ENCODE results near the gene CLNK. TPM values are rescaled to one million over a fixed set of nuclear protein-coding genes. Genes with fewer than 3 reads are reported as not detected.

CLNK gene
- polyA plus RNA-seq, 4 donors = 0.04 to 0.31 TPM; not detected in 2

DNA sequence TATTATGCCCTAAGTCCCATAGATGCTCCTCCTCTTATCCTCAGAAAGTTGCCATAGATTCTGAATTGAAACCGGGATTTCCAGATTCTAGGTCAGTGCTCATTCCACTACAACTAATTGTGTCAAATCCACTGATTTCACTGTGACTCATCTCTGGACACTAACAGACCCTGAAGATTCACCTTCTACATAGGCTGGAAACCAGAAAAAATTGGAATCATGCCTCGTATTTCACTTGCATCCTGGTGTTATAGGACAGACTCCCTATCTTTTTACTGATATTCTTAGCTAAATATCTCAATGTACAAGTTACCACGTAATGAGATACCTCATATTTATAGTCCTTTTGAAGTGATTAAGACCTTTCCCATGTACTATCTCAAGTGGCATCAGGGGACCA is 36.7 kb downstream of the CLNK start:
- H3K27me3 ChIP-seq (ENCODE audit: control insufficient read depth in 3 of 3, insufficient read depth in 3 of 3, low read length in 3 of 3) = no peaks in the 10 kb centered on the region
- H3K4me1 ChIP-seq (ENCODE audit: control insufficient read depth in 3 of 3, insufficient read depth in 2 of 3, low read depth in 1 of 3, low read length in 2 of 3) = no peaks in the 10 kb centered on the region
- H3K4me3 ChIP-seq (ENCODE audit: low read depth in 1 of 3, low read length in 3 of 3) = no peak overlapping the region
- no peaks in the 10 kb centered on the region for H3K36me3 ChIP-seq (ENCODE audit: control insufficient read depth in 3 of 3, insufficient read depth in 2 of 3, low read depth in 1 of 3, low read length in 3 of 3)
- DNase-seq (no peak), FAIRE-seq (no peak)
- H3K9me3 ChIP-seq (ENCODE audit: control insufficient read depth in 2 of 2, insufficient read depth in 1 of 2, low read depth in 1 of 2, low read length in 1 of 2) = no peaks in the 10 kb centered on the region
- WGBS, 3 donors = 68 to 77% (median 73%) methylated on average over 3 of the region's 3 CpGs
- H3K27ac ChIP-seq (ENCODE audit: low read depth in 1 of 3, low read length in 2 of 3) = no peak overlapping the region

DNA sequence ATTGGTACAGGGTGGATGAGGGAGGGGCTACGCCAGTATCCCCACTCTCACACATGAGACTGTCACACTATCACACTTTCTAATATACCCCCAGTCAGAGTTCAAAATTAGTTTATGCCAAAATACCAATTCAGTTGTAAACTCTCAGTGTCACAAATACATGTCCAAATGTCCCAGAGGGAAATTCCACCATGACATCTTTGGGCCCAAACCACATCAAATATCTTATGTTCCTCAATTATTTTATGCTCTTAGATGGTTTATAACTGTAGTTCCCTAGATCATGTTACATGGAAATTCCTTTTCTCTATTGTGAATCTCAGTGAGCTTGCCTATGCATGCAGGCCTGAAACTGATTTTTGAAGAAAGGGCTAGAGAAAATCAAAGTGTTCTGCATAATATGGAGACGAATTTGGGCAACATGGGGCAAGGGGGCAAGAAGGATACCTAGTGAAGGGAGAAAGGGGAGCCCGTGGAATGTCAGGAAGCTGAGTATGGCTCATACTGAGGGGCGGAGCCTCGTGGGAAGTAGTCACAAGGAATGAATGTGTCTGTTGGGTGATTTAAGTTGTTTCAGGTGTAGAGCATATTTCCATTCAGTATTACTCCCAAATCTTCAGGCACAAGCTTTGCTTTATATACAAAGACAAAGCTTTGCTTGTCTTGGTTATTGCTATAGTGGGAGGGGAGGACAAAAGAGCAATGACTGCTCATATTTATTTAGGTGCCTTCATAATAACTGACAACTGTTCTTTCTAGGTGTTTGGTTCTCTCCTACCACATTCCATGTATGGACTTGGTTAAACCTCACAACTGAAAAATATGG is 40.8 kb downstream of the CLNK start:
- H3K27ac ChIP-seq (ENCODE audit: low read depth in 1 of 3, low read length in 2 of 3) = no peak overlapping the region
- H3K4me3 ChIP-seq (ENCODE audit: low read depth in 1 of 3, low read length in 3 of 3) = no peak overlapping the region
- H3K9me3 ChIP-seq (ENCODE audit: control insufficient read depth in 2 of 2, insufficient read depth in 1 of 2, low read depth in 1 of 2, low read length in 1 of 2) = no peaks in the 10 kb centered on the region
- FAIRE-seq (no peak), DNase-seq (no peak)
- H3K4me1 ChIP-seq (ENCODE audit: control insufficient read depth in 3 of 3, insufficient read depth in 2 of 3, low read depth in 1 of 3, low read length in 2 of 3) = no peaks in the 10 kb centered on the region
- no peaks in the 10 kb centered on the region for H3K27me3 ChIP-seq (ENCODE audit: control insufficient read depth in 3 of 3, insufficient read depth in 3 of 3, low read length in 3 of 3)
- H3K36me3 ChIP-seq (ENCODE audit: control insufficient read depth in 3 of 3, insufficient read depth in 2 of 3, low read depth in 1 of 3, low read length in 3 of 3) = no peaks in the 10 kb centered on the region
- 65 to 76% (median 67%) methylated on average over 5 of the region's 5 CpGs for WGBS, 3 donors

DNA sequence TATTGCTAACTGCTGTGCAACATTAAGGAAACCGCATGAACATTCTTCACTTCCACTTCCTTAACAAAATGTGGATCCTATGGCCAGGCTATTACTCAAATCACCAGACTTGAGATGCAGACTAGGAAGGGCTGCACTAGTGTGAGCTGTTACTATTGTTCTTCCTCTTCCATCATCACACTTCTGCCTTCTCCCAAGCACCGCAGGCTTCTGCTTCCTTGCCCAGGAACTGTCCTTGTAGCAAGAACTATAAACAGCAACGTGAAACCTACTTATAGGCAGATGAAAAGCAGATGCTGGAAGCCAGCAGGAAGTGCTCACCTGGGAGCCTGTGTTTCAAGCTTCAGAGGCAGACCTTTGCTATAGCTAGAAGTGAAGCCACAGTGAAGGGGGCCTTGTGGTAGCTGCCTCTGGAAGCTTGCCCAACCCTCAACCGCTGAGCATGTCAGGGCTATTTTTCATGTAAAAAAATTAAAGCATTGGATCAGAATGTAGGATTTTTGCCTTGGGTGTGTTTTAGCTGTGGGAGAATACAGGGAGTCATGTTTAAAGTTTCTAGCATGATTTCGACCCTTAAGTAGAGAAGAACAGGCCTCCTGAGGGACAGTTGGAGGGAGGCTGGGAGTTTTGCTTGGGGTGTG is 43.9 kb downstream of the CLNK start:
- Histone ChIP-seq H3K36me3 (ENCODE audit: control insufficient read depth in 3 of 3, insufficient read depth in 2 of 3, low read depth in 1 of 3, low read length in 3 of 3) (no peaks in the 10 kb centered on the region), H3K9me3 (ENCODE audit: control insufficient read depth in 2 of 2, insufficient read depth in 1 of 2, low read depth in 1 of 2, low read length in 1 of 2) (no peaks in the 10 kb centered on the region), H3K27me3 (ENCODE audit: control insufficient read depth in 3 of 3, insufficient read depth in 3 of 3, low read length in 3 of 3) (no peaks in the 10 kb centered on the region), H3K4me3 (ENCODE audit: low read depth in 1 of 3, low read length in 3 of 3) (no peak overlapping the region), H3K4me1 (ENCODE audit: control insufficient read depth in 3 of 3, insufficient read depth in 2 of 3, low read depth in 1 of 3, low read length in 2 of 3) (no peaks in the 10 kb centered on the region), H3K27ac (ENCODE audit: low read depth in 1 of 3, low read length in 2 of 3) (no peak overlapping the region)
- FAIRE-seq = no peak
- WGBS, 3 donors = 54 to 72% (median 64%) methylated on average over 5 of the region's 5 CpGs
- no peak for DNase-seq

DNA sequence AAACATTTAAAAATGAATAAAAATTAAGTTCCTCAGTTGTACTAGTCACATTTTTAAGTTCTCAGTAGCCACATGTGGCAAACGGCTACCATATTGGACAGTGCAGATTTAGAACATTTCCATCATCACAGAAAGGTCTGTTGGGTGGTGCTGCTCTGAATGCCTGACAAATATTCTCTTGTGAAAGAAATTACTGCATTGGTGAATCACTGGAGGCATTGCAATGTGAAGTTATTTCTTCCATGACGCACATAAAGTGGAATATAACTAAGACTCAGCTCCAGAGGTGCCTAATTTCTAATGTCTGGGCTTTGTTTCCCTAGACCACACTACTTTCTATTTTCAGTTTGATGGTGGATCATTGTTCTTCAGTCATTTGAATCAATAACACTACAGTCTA is 44.9 kb downstream of the CLNK start:
- FAIRE-seq = no peak
- no peaks in the 10 kb centered on the region for H3K27me3 ChIP-seq (ENCODE audit: control insufficient read depth in 3 of 3, insufficient read depth in 3 of 3, low read length in 3 of 3)
- no peaks in the 10 kb centered on the region for H3K9me3 ChIP-seq (ENCODE audit: control insufficient read depth in 2 of 2, insufficient read depth in 1 of 2, low read depth in 1 of 2, low read length in 1 of 2)
- H3K36me3 ChIP-seq (ENCODE audit: control insufficient read depth in 3 of 3, insufficient read depth in 2 of 3, low read depth in 1 of 3, low read length in 3 of 3) = no peaks in the 10 kb centered on the region
- H3K27ac ChIP-seq (ENCODE audit: low read depth in 1 of 3, low read length in 2 of 3) = no peak overlapping the region
- H3K4me3 ChIP-seq (ENCODE audit: low read depth in 1 of 3, low read length in 3 of 3) = no peak overlapping the region
- no peaks in the 10 kb centered on the region for H3K4me1 ChIP-seq (ENCODE audit: control insufficient read depth in 3 of 3, insufficient read depth in 2 of 3, low read depth in 1 of 3, low read length in 2 of 3)
- no peak for DNase-seq
- 87 to 94% (median 89%) methylated on average over 2 of the region's 2 CpGs for WGBS, 3 donors

DNA sequence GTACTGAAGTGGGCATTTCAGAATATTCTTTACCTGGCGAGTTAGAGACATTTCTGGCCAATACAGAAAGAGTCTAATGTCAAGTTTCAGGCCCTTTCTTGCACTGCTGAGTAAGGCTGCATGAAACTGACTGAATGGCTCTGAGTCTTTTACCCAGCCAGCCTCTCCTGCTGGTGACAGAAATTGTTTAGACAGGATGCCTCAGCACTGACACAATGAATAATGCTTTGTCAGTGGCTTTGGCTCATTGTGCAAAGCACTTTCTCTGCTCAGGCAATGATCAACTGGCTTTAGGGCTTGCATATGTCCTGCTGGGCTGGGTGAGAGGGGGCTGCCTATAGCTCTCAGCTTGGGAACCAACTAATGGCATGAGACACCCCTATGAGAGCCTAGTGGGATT is 45.5 kb downstream of the CLNK start:
- H3K36me3 ChIP-seq (ENCODE audit: control insufficient read depth in 3 of 3, insufficient read depth in 2 of 3, low read depth in 1 of 3, low read length in 3 of 3) = no peaks in the 10 kb centered on the region
- H3K9me3 ChIP-seq (ENCODE audit: control insufficient read depth in 2 of 2, insufficient read depth in 1 of 2, low read depth in 1 of 2, low read length in 1 of 2) = no peaks in the 10 kb centered on the region
- 58 to 78% (median 74%) methylated on average over 1 of the region's 1 CpG for whole genome bisulfite sequencing, 3 donors
- H3K4me3 ChIP-seq (ENCODE audit: low read depth in 1 of 3, low read length in 3 of 3) = no peak overlapping the region
- no peaks in the 10 kb centered on the region for H3K27me3 ChIP-seq (ENCODE audit: control insufficient read depth in 3 of 3, insufficient read depth in 3 of 3, low read length in 3 of 3)
- no peak overlapping the region for H3K27ac ChIP-seq (ENCODE audit: low read depth in 1 of 3, low read length in 2 of 3)
- FAIRE-seq = no peak
- no peak for DNase-seq
- H3K4me1 ChIP-seq (ENCODE audit: control insufficient read depth in 3 of 3, insufficient read depth in 2 of 3, low read depth in 1 of 3, low read length in 2 of 3) = no peaks in the 10 kb centered on the region

DNA sequence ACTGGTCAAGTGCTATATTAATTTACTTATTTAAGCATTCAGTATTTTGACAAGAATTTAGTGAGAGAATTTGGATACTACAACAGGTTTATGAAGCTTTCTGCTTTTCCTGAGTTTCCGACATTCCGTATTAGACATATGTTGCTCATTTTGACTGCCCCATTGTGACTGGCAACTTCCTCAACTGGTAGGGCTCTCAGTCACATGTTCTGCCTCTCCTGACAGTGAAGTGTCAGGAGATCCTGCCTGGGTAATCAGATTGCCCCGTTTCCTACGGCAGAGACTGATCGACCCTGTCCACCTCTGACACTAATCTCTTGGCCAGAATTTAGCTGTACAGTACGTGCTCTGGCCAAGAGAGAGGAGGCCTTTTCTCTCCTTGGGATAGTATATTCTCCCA is 49.5 kb downstream of the CLNK start:
- FAIRE-seq = no peak
- Histone ChIP-seq H3K4me3 (ENCODE audit: low read depth in 1 of 3, low read length in 3 of 3) (no peak overlapping the region), H3K4me1 (ENCODE audit: control insufficient read depth in 3 of 3, insufficient read depth in 2 of 3, low read depth in 1 of 3, low read length in 2 of 3) (no peaks in the 10 kb centered on the region), H3K36me3 (ENCODE audit: control insufficient read depth in 3 of 3, insufficient read depth in 2 of 3, low read depth in 1 of 3, low read length in 3 of 3) (no peaks in the 10 kb centered on the region), H3K27me3 (ENCODE audit: control insufficient read depth in 3 of 3, insufficient read depth in 3 of 3, low read length in 3 of 3) (no peaks in the 10 kb centered on the region), H3K9me3 (ENCODE audit: control insufficient read depth in 2 of 2, insufficient read depth in 1 of 2, low read depth in 1 of 2, low read length in 1 of 2) (no peaks in the 10 kb centered on the region), H3K27ac (ENCODE audit: low read depth in 1 of 3, low read length in 2 of 3) (no peak overlapping the region)
- DNase-seq = no peak
- 50 to 78% (median 53%) methylated on average over 6 of the region's 6 CpGs for WGBS, 3 donors

DNA sequence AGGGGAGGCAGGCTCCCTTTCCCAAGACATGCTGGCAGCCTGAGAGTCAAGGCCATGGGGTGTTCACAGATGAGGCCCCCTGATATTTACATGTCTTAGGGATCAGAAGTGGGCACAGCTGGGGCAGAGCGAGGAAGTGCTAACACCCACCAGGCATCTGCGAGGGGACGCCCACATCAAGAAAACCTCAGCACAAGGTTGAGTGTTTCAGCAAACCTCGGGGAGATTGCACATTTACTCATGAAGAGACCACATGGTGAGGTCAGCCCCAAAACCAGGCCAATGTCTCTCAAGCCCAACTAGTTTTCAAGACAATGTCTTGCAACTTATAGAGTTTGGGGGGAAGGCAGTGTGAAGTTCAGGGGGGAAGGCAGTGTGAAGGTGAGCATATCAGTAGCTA is 55.2 kb downstream of the CLNK start:
- H3K9me3 ChIP-seq (ENCODE audit: control insufficient read depth in 2 of 2, insufficient read depth in 1 of 2, low read depth in 1 of 2, low read length in 1 of 2) = no peaks in the 10 kb centered on the region
- H3K27me3 ChIP-seq (ENCODE audit: control insufficient read depth in 3 of 3, insufficient read depth in 3 of 3, low read length in 3 of 3) = no peaks in the 10 kb centered on the region
- no peak for FAIRE-seq
- 66 to 82% (median 70%) methylated on average over 4 of the region's 4 CpGs for WGBS, 3 donors
- no peak overlapping the region for H3K27ac ChIP-seq (ENCODE audit: low read depth in 1 of 3, low read length in 2 of 3)
- no peaks in the 10 kb centered on the region for H3K36me3 ChIP-seq (ENCODE audit: control insufficient read depth in 3 of 3, insufficient read depth in 2 of 3, low read depth in 1 of 3, low read length in 3 of 3)
- H3K4me3 ChIP-seq (ENCODE audit: low read depth in 1 of 3, low read length in 3 of 3) = no peak overlapping the region
- no peaks in the 10 kb centered on the region for H3K4me1 ChIP-seq (ENCODE audit: control insufficient read depth in 3 of 3, insufficient read depth in 2 of 3, low read depth in 1 of 3, low read length in 2 of 3)
- DNase-seq = no peak

DNA sequence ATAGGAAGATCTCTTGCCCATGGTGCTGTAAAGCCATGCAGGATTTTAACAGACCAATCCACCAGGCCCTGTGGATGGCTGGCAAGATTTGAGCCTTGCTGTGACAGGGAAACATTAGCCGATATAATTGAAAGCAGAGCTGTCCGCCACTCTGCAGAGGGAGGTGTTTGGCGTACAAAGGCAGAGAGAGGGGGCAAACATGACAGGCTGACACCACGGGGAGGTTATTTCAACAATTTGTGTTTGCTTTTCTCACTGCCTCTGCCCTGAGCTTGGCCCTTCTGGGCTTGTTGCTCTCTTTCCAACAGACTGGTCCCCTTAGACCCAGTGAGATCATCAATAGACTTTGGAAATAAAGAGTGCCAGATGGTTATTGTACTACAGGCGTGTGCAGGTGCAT is 59.4 kb downstream of the CLNK start:
- 29 to 46% (median 31%) methylated on average over 5 of the region's 5 CpGs for WGBS, 3 donors
- no peaks in the 10 kb centered on the region for H3K9me3 ChIP-seq (ENCODE audit: control insufficient read depth in 2 of 2, insufficient read depth in 1 of 2, low read depth in 1 of 2, low read length in 1 of 2)
- no peaks in the 10 kb centered on the region for H3K27me3 ChIP-seq (ENCODE audit: control insufficient read depth in 3 of 3, insufficient read depth in 3 of 3, low read length in 3 of 3)
- H3K4me3 ChIP-seq (ENCODE audit: low read depth in 1 of 3, low read length in 3 of 3) = no peak overlapping the region
- no peak overlapping the region for H3K27ac ChIP-seq (ENCODE audit: low read depth in 1 of 3, low read length in 2 of 3)
- H3K36me3 ChIP-seq (ENCODE audit: control insufficient read depth in 3 of 3, insufficient read depth in 2 of 3, low read depth in 1 of 3, low read length in 3 of 3) = no peaks in the 10 kb centered on the region
- DNase-seq (no peak), FAIRE-seq (no peak)
- H3K4me1 ChIP-seq (ENCODE audit: control insufficient read depth in 3 of 3, insufficient read depth in 2 of 3, low read depth in 1 of 3, low read length in 2 of 3) = no peaks in the 10 kb centered on the region
